ENCODE data around the gene CMC2.

GRCh38 chr16:80993834-80994233 is 12.9 kb downstream of the CMC2 start:
- no peak for TF ChIP-seq CTCF (IDR thresholded peaks at IDR 0.05; ENCODE audit: poor library complexity, severe bottlenecking)
- TF ChIP-seq RAD21 (conservative IDR thresholded peaks at IDR 0.05), result no peak
- no peak for TF ChIP-seq EZH2 (IDR thresholded peaks at IDR 0.05; ENCODE audit: borderline replicate concordance, insufficient read depth, low read length, poor library complexity, severe bottlenecking)
- TF ChIP-seq TAF1 (IDR thresholded peaks at IDR 0.05; ENCODE audit: low read depth), result no peak
- TF ChIP-seq EP300 (conservative IDR thresholded peaks at IDR 0.05; ENCODE audit: poor library complexity, severe bottlenecking), result no peak
- TF ChIP-seq REST (IDR thresholded peaks at IDR 0.05; ENCODE audit: borderline replicate concordance), result no peak
